Neural cell (in vitro differentiated cells): ENCODE results near the gene STK31.

Source experiments
- TF ChIP-seq, protein P1 (sequence below): fragments of 450-650 bp; IDR thresholded peaks from 2 replicates; pipeline ENCODE4 v1.5.1; 2014; ENCODE audit warnings: antibody characterized with exemption, mild to moderate bottlenecking, moderate library complexity; ENCODE audit not compliant: poor library complexity, severe bottlenecking
- TF ChIP-seq, protein P2 (sequence below): IDR thresholded peaks from 2 replicates; pipeline ENCODE4 v1.6.1; 2012; ENCODE audit warnings: borderline replicate concordance

DNA sequence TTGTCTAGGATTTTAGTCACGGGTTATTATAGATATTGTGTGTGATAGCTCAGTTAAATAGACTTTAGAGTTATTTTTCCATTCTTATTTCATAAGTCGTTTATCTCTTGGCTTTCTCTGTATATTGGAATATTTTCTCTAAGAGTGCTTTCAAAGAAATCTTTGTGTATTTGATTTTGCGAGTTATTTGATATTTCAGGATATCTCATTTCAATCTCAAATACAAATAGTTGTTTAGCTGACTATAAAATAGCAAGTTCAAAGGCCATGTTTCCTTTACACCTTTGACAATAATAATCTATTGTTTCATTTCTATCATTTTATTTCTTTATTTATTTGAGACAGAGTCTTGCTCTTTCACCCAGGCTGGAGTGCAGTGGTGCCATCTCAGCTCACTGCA is 55.9 kb downstream of the STK31 start:
- TF ChIP-seq, protein P1, sequence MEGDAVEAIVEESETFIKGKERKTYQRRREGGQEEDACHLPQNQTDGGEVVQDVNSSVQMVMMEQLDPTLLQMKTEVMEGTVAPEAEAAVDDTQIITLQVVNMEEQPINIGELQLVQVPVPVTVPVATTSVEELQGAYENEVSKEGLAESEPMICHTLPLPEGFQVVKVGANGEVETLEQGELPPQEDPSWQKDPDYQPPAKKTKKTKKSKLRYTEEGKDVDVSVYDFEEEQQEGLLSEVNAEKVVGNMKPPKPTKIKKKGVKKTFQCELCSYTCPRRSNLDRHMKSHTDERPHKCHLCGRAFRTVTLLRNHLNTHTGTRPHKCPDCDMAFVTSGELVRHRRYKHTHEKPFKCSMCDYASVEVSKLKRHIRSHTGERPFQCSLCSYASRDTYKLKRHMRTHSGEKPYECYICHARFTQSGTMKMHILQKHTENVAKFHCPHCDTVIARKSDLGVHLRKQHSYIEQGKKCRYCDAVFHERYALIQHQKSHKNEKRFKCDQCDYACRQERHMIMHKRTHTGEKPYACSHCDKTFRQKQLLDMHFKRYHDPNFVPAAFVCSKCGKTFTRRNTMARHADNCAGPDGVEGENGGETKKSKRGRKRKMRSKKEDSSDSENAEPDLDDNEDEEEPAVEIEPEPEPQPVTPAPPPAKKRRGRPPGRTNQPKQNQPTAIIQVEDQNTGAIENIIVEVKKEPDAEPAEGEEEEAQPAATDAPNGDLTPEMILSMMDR = no peak
- TF ChIP-seq, protein P2, sequence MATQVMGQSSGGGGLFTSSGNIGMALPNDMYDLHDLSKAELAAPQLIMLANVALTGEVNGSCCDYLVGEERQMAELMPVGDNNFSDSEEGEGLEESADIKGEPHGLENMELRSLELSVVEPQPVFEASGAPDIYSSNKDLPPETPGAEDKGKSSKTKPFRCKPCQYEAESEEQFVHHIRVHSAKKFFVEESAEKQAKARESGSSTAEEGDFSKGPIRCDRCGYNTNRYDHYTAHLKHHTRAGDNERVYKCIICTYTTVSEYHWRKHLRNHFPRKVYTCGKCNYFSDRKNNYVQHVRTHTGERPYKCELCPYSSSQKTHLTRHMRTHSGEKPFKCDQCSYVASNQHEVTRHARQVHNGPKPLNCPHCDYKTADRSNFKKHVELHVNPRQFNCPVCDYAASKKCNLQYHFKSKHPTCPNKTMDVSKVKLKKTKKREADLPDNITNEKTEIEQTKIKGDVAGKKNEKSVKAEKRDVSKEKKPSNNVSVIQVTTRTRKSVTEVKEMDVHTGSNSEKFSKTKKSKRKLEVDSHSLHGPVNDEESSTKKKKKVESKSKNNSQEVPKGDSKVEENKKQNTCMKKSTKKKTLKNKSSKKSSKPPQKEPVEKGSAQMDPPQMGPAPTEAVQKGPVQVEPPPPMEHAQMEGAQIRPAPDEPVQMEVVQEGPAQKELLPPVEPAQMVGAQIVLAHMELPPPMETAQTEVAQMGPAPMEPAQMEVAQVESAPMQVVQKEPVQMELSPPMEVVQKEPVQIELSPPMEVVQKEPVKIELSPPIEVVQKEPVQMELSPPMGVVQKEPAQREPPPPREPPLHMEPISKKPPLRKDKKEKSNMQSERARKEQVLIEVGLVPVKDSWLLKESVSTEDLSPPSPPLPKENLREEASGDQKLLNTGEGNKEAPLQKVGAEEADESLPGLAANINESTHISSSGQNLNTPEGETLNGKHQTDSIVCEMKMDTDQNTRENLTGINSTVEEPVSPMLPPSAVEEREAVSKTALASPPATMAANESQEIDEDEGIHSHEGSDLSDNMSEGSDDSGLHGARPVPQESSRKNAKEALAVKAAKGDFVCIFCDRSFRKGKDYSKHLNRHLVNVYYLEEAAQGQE = no peak
